GM12878 (cell line): ENCODE data around the gene SOX18. TPM values are rescaled to one million over a fixed set of nuclear protein-coding genes. Genes with fewer than 3 reads are reported as not detected.
A peak's percentile ranks its signal among the peaks of the same experiment; 100 is the strongest.

Experiments
- ATAC-seq: fragments of 200-7000 bp; cut with Tn5 transposase; 3 replicates; pipeline ENCODE4 v1.9.1; 2020; ENCODE audit warnings: mild to moderate bottlenecking, moderate library complexity
- BruUV-seq: library from RNA; stranded (reverse); fragments of 400-500 nt; replicated peaks from 2 replicates; lab custom pipeline; 2021; lab: Mats Ljungman, UMichigan
- CTCF ChIA-PET: fragments of 300-600 bp; sonication (Branson Sonifier 250); formaldehyde crosslinking; extraction: SDS; loops from one replicate; lab custom pipeline; 2021; ENCODE audit warnings: inconsistent platforms; lab: Yijun Ruan, JAX
- POLR2A ChIA-PET: fragments of 350-600 bp; formaldehyde crosslinking; extraction: SDS; loops from one replicate; lab custom pipeline; 2021; ENCODE audit warnings: inconsistent platforms; lab: Charles Lee
- RAD21 ChIA-PET: fragments of 300-600 bp; sonication (Branson Sonifier 250); formaldehyde crosslinking; loops from one replicate; lab custom pipeline; 2023; ENCODE audit warnings: antibody characterized with exemption; ENCODE audit not compliant: unreplicated experiment; lab: Charles Lee
- SMC1A ChIA-PET: fragments of 300-600 bp; sonication (Branson Sonifier 250); formaldehyde crosslinking; loops from one replicate; lab custom pipeline; 2023; ENCODE audit not compliant: unreplicated experiment, uncharacterized antibody; lab: Charles Lee
- DNase-seq: peaks from one replicate; pipeline ENCODE4 v3.0.0-alpha.2; 2011; ENCODE audit warnings: low read depth, low spot score
- FAIRE-seq: peaks from 3 replicates; lab custom pipeline; 2011; peaks lifted over from hg19 to GRCh38; lab: Jason Lieb, UNC
- H2AFZ ChIP-seq: 2 replicates; pipeline ENCODE4 v1.6.0; 2011; ENCODE audit warnings: low read depth, low read length, control low read depth; ENCODE audit not compliant: control insufficient read depth
- H3K27ac ChIP-seq: 2 replicates; pipeline ENCODE4 v1.5.1; 2011; ENCODE audit warnings: control low read depth; ENCODE audit not compliant: control insufficient read depth, insufficient read depth
- H3K27me3 ChIP-seq, 2 experiments: replicated peaks in 1 of 2; 2 replicates each; pipeline versions ENCODE4 v1.6.0 to v1.6.1; 2011; ENCODE audit warnings: low read length in 1 of 2; ENCODE audit not compliant: control insufficient read depth in 2 of 2, insufficient read depth in 2 of 2
- H3K36me3 ChIP-seq, 2 experiments: 2 replicates each; pipeline ENCODE4 v1.5.1; 2011; ENCODE audit warnings: low read length in 1 of 2; ENCODE audit not compliant: control insufficient read depth in 2 of 2, insufficient read depth in 2 of 2
- H3K4me1 ChIP-seq: 2 replicates; pipeline ENCODE4 v1.6.1; 2011; ENCODE audit warnings: mild to moderate bottlenecking, low read length, moderate library complexity, mixed read lengths; ENCODE audit not compliant: control insufficient read depth, insufficient read depth
- H3K4me2 ChIP-seq: 2 replicates; pipeline ENCODE4 v1.6.0; 2011; ENCODE audit warnings: control low read depth; ENCODE audit not compliant: control insufficient read depth, insufficient read depth
- H3K4me3 ChIP-seq: fragments of 200-600 bp; sonication (generic); 2 replicates; pipeline ENCODE4 v1.5.1; 2016
- H3K79me2 ChIP-seq: 2 replicates; pipeline ENCODE4 v1.6.0; 2011; ENCODE audit warnings: low read length; ENCODE audit not compliant: control insufficient read depth, insufficient read depth
- H3K9ac ChIP-seq: 2 replicates; pipeline ENCODE4 v1.8.0; 2011; ENCODE audit warnings: low read length, control low read depth, mixed read lengths; ENCODE audit not compliant: control insufficient read depth, insufficient read depth
- H3K9me3 ChIP-seq: replicated peaks from 3 replicates; pipeline ENCODE4 v1.5.1; 2011; ENCODE audit warnings: mild to moderate bottlenecking, low read length; ENCODE audit not compliant: control insufficient read depth, insufficient read depth
- H4K20me1 ChIP-seq: 2 replicates; pipeline ENCODE4 v1.6.0; 2011; ENCODE audit not compliant: control insufficient read depth, insufficient read depth
- POLR2A ChIP-seq: IDR thresholded peaks from 2 replicates; pipeline ENCODE4 v1.6.1; 2011; ENCODE audit warnings: low read depth, mild to moderate bottlenecking, low read length
- WGBS: methylation state at CpG from one replicate; pipeline ENCODE4 v1.1.6; 2016; ENCODE audit warnings: low lambda C conversion rate; ENCODE audit not compliant: insufficient replicate concordance, insufficient coverage; ENCODE audit errors: missing lambda C conversion rate; 5-methylcytosine and 5-hydroxymethylcytosine counted together
- in situ Hi-C: fragments of 300-500 bp; cut with MboI; formaldehyde crosslinking; loops from 9 replicates; pipeline ENCODE4 v1.14.3; 2018; ENCODE audit warnings: mixed read lengths
- intact Hi-C: fragments of 100-400 bp; cut with micrococcal nuclease; formaldehyde crosslinking; loops from one replicate; pipeline ENCODE4 v1.14.2; 2022; ENCODE audit not compliant: unreplicated experiment
- polyA plus RNA-seq, 11 experiments: library from polyadenylated mRNA; depleted of rRNA in 4 of 11; unstranded in 6 of 11; stranded (reverse) in 5 of 11; fragments of >200 nt; fragmentation: Nextera tagmentation in 4 of 11; fragmentation: Illumina TruSeq in 1 of 11; extraction: Ambion mirVana in 4 of 11; extraction: Trizol in 1 of 11; gene quantifications; 1 replicate in 1 of 11; 2 replicates in 10 of 11; pipeline versions ENCODE4 v1.2.1 to v1.2.3, GENCODE V29; 2011 to 2016; ENCODE audit warnings: inconsistent platforms in 2 of 11, missing spikeins in 2 of 11, low read depth in 1 of 11
- total RNA-seq, 4 experiments: library from RNA; depleted of rRNA in 3 of 4; stranded (reverse); fragments of >200 nt in 3 of 4; fragmentation: Illumina TruSeq in 1 of 4; extraction: Trizol in 1 of 4; gene quantifications; 2 replicates each; pipeline versions ENCODE4 v1.2.1 to v1.2.3, GENCODE V29; 2013 to 2021
- TF ChIP-seq, protein P1 (sequence below): IDR thresholded peaks from 2 replicates; pipeline ENCODE4 v1.6.1; 2012; ENCODE audit warnings: low read length, inconsistent platforms

Gene SOX18
- total and polyA plus RNA-seq, 10 of the 15 experiments (the other 5 are each of a cell fraction or from before 2014, with no cell fraction given): 0.05 to 5.6 (median 0.28) TPM; not detected in 3

- Histone ChIP-seq H3K79me2 (no peaks in the 10 kb centered on the region), H3K4me3 (no peak overlapping the region), H3K36me3 (peaks cover 59% of the 10 kb centered on the region in 2 experiments), H3K9ac (no peak overlapping the region), H2AFZ (no peak overlapping the region), H3K4me2 (no peak overlapping the region), H3K27ac (no peak overlapping the region), H3K9me3 (no peaks in the 10 kb centered on the region), H4K20me1 (no peaks in the 10 kb centered on the region), H3K27me3 (no peaks in the 10 kb centered on the region), H3K4me1 (no peaks in the 10 kb centered on the region)
- ChIA-PET CTCF (interaction anchor here (0.7 kb wide), 1 partner anchor 17 kb away, joined by 3 read pairs; no protein-coding TSS in a partner anchor), SMC1A (no interaction called here), RAD21 (no interaction called here), POLR2A (interaction anchor here (0.8 to 1.1 kb wide), 2 partner anchors 11 to 21 kb away, joined by 3 read pairs; no protein-coding TSS in a partner anchor)
- 98% methylated on average over 18 of the region's 18 CpGs for whole genome bisulfite sequencing
- ATAC-seq (no peak), FAIRE-seq (no peak), DNase-seq (no peak)
- intact Hi-C loops (no loop called here), in situ Hi-C loops (no loop called here)
- BruUV-seq: no TSS peak
- TF ChIP-seq POLR2A: peak; percentile 30; the same call in 1 of the 2 replicates
- TF ChIP-seq, protein P1, sequence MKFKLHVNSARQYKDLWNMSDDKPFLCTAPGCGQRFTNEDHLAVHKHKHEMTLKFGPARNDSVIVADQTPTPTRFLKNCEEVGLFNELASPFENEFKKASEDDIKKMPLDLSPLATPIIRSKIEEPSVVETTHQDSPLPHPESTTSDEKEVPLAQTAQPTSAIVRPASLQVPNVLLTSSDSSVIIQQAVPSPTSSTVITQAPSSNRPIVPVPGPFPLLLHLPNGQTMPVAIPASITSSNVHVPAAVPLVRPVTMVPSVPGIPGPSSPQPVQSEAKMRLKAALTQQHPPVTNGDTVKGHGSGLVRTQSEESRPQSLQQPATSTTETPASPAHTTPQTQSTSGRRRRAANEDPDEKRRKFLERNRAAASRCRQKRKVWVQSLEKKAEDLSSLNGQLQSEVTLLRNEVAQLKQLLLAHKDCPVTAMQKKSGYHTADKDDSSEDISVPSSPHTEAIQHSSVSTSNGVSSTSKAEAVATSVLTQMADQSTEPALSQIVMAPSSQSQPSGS: no peak
Measured at GRCh38 chr20:64025101-64025825, 24.2 kb downstream of the SOX18 start.
